Endothelial cell of umbilical vein (primary cell): Measurements from ENCODE around the gene NGEF. TPM values are rescaled to one million over a fixed set of nuclear protein-coding genes. Genes with fewer than 3 reads are reported as not detected.
A peak's percentile ranks its signal among the peaks of the same experiment; 100 is the strongest.

Experiments
- BruUV-seq: library from RNA; stranded (reverse); fragments of 400-500 nt; replicated peaks from 2 replicates; lab custom pipeline; 2021; lab: Mats Ljungman, UMichigan
- CTCF ChIA-PET: fragments of 300-600, 350-600 bp; sonication (Branson Sonifier 250); formaldehyde crosslinking; loops from one replicate; lab custom pipeline; 2021; ENCODE audit warnings: antibody characterized with exemption, inconsistent platforms; lab: Charles Lee
- POLR2A ChIA-PET: fragments of 300-600, 350-600 bp; sonication (Branson Sonifier 250); formaldehyde crosslinking; loops from one replicate; lab custom pipeline; 2021; ENCODE audit warnings: antibody characterized with exemption, inconsistent platforms; lab: Charles Lee
- DNase-seq: peaks from one replicate; pipeline ENCODE4 v3.0.0-alpha.2; 2011; ENCODE audit warnings: low read depth, low spot score
- FAIRE-seq: peaks from 2 replicates; lab custom pipeline; 2011; peaks lifted over from hg19 to GRCh38; lab: Jason Lieb, UNC
- H2AFZ ChIP-seq: 2 replicates; pipeline ENCODE4 v1.6.0; 2012; ENCODE audit warnings: low read depth, low read length, control low read depth, inconsistent platforms
- H3K27ac ChIP-seq: 2 replicates; pipeline ENCODE4 v1.5.1; 2011; ENCODE audit warnings: low read depth, mild to moderate bottlenecking, control low read depth, low read length, moderate library complexity; ENCODE audit not compliant: insufficient read depth
- H3K27me3 ChIP-seq, 2 experiments: 2 replicates each; pipeline versions ENCODE4 v1.6.0 to v1.6.1; 2011; ENCODE audit warnings: low read length in 2 of 2, mixed read lengths in 1 of 2; ENCODE audit not compliant: control insufficient read depth in 2 of 2, insufficient read depth in 2 of 2
- H3K36me3 ChIP-seq, 2 experiments: 2 replicates in 1 of 2; 3 replicates in 1 of 2; pipeline ENCODE4 v1.5.1; 2011; ENCODE audit warnings: low read length in 2 of 2, mild to moderate bottlenecking in 1 of 2, moderate library complexity in 1 of 2; ENCODE audit not compliant: control insufficient read depth in 2 of 2, insufficient read depth in 2 of 2; ENCODE audit errors: extremely low read depth in 1 of 2
- H3K4me1 ChIP-seq: 3 replicates; pipeline ENCODE4 v1.5.1; 2011; ENCODE audit warnings: mild to moderate bottlenecking, low read length; ENCODE audit not compliant: control insufficient read depth, insufficient read depth; ENCODE audit errors: extremely low read depth
- H3K4me2 ChIP-seq: 2 replicates; pipeline ENCODE4 v1.6.1; 2011; ENCODE audit warnings: low read length, control low read depth, mixed read lengths; ENCODE audit not compliant: insufficient read depth
- H3K4me3 ChIP-seq, 3 experiments: fragments of 200-600 bp in 1 of 3; sonication (generic), shearing (Covaris generic) in 1 of 3; replicated peaks in 1 of 3; 2 replicates each; pipeline ENCODE4 v1.5.1; 2011 to 2016; ENCODE audit warnings: control low read depth in 3 of 3, low read length in 3 of 3, mild to moderate bottlenecking in 2 of 3, inconsistent platforms in 1 of 3, low read depth in 1 of 3, moderate library complexity in 1 of 3; ENCODE audit not compliant: insufficient read depth in 1 of 3
- H3K79me2 ChIP-seq: 2 replicates; pipeline ENCODE4 v1.6.0; 2012; ENCODE audit warnings: low read length, inconsistent platforms; ENCODE audit not compliant: control insufficient read depth, insufficient read depth
- H3K9ac ChIP-seq: replicated peaks from 2 replicates; pipeline ENCODE3; 2011; ENCODE audit warnings: low read length, control low read depth; ENCODE audit not compliant: insufficient read depth; ENCODE audit errors: extremely low read depth
- H3K9me1 ChIP-seq: replicated peaks from 3 replicates; pipeline ENCODE4 v1.6.0; 2011; ENCODE audit warnings: mild to moderate bottlenecking, low read length; ENCODE audit not compliant: control insufficient read depth, insufficient read depth; ENCODE audit errors: extremely low read depth
- H3K9me3 ChIP-seq: replicated peaks from 2 replicates; pipeline ENCODE4 v1.5.1; 2012; ENCODE audit warnings: low read length, inconsistent platforms; ENCODE audit not compliant: control insufficient read depth, insufficient read depth
- H4K20me1 ChIP-seq: replicated peaks from 2 replicates; pipeline ENCODE3; 2011; ENCODE audit warnings: mild to moderate bottlenecking, low read length; ENCODE audit not compliant: control insufficient read depth, insufficient read depth; ENCODE audit errors: extremely low read depth
- CTCF ChIP-seq, 2 donors: IDR thresholded peaks; 1 replicate in 1 of 2; 2 replicates in 1 of 2; pipeline ENCODE4 v1.5.1; 2011; ENCODE audit warnings: low read length in 2 of 2, mild to moderate bottlenecking in 2 of 2, moderate library complexity in 2 of 2, control low read depth in 1 of 2, inconsistent platforms in 1 of 2, low read depth in 1 of 2; ENCODE audit not compliant: insufficient read depth in 1 of 2; ENCODE audit errors: extremely low read depth in 1 of 2
- EZH2 ChIP-seq: IDR thresholded peaks from 2 replicates; pipeline ENCODE4 v1.6.1; 2012; ENCODE audit warnings: borderline replicate concordance, low read depth, mild to moderate bottlenecking, moderate library complexity, low read length, inconsistent platforms; ENCODE audit not compliant: severe bottlenecking
- FOS ChIP-seq: IDR thresholded peaks from 2 replicates; pipeline ENCODE4 v1.6.1; 2011; ENCODE audit warnings: mild to moderate bottlenecking, low read length, moderate library complexity, borderline replicate concordance; ENCODE audit not compliant: insufficient read depth
- GATA2 ChIP-seq: IDR thresholded peaks from 2 replicates; pipeline ENCODE4 v1.7.0; 2011; ENCODE audit warnings: low read depth, mild to moderate bottlenecking, moderate library complexity, mixed read lengths, low read length; ENCODE audit not compliant: insufficient read length, insufficient read depth
- JUN ChIP-seq: IDR thresholded peaks from 2 replicates; pipeline ENCODE4 v1.6.1; 2011; ENCODE audit warnings: borderline replicate concordance, low read depth; ENCODE audit not compliant: insufficient read length, insufficient read depth
- MAX ChIP-seq: IDR thresholded peaks from 2 replicates; pipeline ENCODE4 v1.6.1; 2011; ENCODE audit not compliant: insufficient read depth, insufficient read length
- MYC ChIP-seq: IDR thresholded peaks from one replicate; pipeline ENCODE4 v1.6.1; 2011; ENCODE audit warnings: mild to moderate bottlenecking, low read depth, low read length
- POLR2A ChIP-seq: IDR thresholded peaks from 2 replicates; pipeline ENCODE4 v1.6.1; 2012; ENCODE audit warnings: low read depth, mild to moderate bottlenecking, control low read depth, low read length
- POLR2AphosphoS5 ChIP-seq: IDR thresholded peaks from 2 replicates; pipeline ENCODE4 v1.6.1; 2012; ENCODE audit warnings: low read depth, mild to moderate bottlenecking, control low read depth, low read length, moderate library complexity; ENCODE audit not compliant: insufficient read depth
- dilution Hi-C: fragments of 300-500 bp; cut with MboI; formaldehyde crosslinking; loops from one replicate; pipeline ENCODE4 v1.15.0; 2019; ENCODE audit warnings: low sequenced_read_pairs; ENCODE audit not compliant: extremely low pct_ligation_motif_present
- intact Hi-C: fragments of 100-400 bp; cut with micrococcal nuclease; formaldehyde crosslinking; loops from one replicate; pipeline ENCODE4 v1.10.0; 2022
- polyA plus RNA-seq, 4 experiments: library from polyadenylated mRNA; depleted of rRNA in 3 of 4; stranded (reverse) in 3 of 4; unstranded in 1 of 4; fragments of >200 nt; gene quantifications; 2 replicates each; pipeline versions ENCODE4 v1.2.1 to v1.2.3, GENCODE V29; 2011 to 2012; ENCODE audit warnings: missing spikeins in 1 of 4
- total RNA-seq: library from RNA; stranded (reverse); gene quantifications from 2 replicates; pipeline ENCODE4 v1.2.3, GENCODE V29; 2021

Gene NGEF
- total and polyA plus RNA-seq, 2 donors (not counting 3 experiments of a cell fraction or from before 2014, with no cell fraction given): 0.22 to 0.41 TPM

- peaks cover 34 to 49% of the 10 kb centered on the region in 2 experiments for H3K27me3 ChIP-seq
- no peak overlapping the region for H2AFZ ChIP-seq
- DNase-seq: no peak
Observed at GRCh38 chr2:232927032-232927792, 85.8 kb downstream of the NGEF start.

GRCh38 chr2:232926431-232926939, 86.6 kb downstream of the NGEF start:
- FAIRE-seq: no peak
- H3K9ac ChIP-seq: no peak overlapping the region
- no peaks in the 10 kb centered on the region for H3K9me3 ChIP-seq
- TF ChIP-seq JUN (no peak), POLR2A (no peak), MAX (no peak), MYC (no peak), FOS (no peak), POLR2AphosphoS5 (no peak), CTCF (IDR thresholded peaks at IDR 0.05; ENCODE audit: extremely low read depth in 1 of 2, insufficient read depth in 1 of 2, low read depth in 1 of 2, low read length in 2 of 2) (no peak), EZH2 (no peak)
- no peak overlapping the region for H3K27ac ChIP-seq
- H3K4me2 ChIP-seq: no peak overlapping the region
- ChIA-PET CTCF (no interaction called here), POLR2A (no interaction called here)
- intact Hi-C loops: no loop called here
- no TSS peak for BruUV-seq
- DNase-seq: no peak
- H3K4me1 ChIP-seq: peaks cover 3% of the 10 kb centered on the region
- H3K79me2 ChIP-seq: no peaks in the 10 kb centered on the region
- no peaks in the 10 kb centered on the region for H3K9me1 ChIP-seq
- no peaks in the 10 kb centered on the region for H4K20me1 ChIP-seq
- peaks cover 34 to 49% of the 10 kb centered on the region in 2 experiments for H3K27me3 ChIP-seq
- dilution Hi-C loops: no loop called here
- H3K4me3 ChIP-seq: no peak overlapping the region
- H2AFZ ChIP-seq: no peak overlapping the region
- H3K36me3 ChIP-seq: no peaks in the 10 kb centered on the region

More at GRCh38 chr2:232927032-232927792, 85.8 kb downstream of the NGEF start:
- H3K4me1 ChIP-seq: peaks cover 3% of the 10 kb centered on the region
- no peaks in the 10 kb centered on the region for H3K9me3 ChIP-seq
- H3K9me1 ChIP-seq: no peaks in the 10 kb centered on the region
- intact Hi-C loops (no loop called here), dilution Hi-C loops (no loop called here)
- POLR2A ChIA-PET: no interaction called here
- CTCF ChIA-PET: interaction anchor here (0.7 kb wide), 1 partner anchor 969 kb away, joined by 4 read pairs; no protein-coding TSS in a partner anchor
- H3K4me2 ChIP-seq: no peak overlapping the region
- no peak for FAIRE-seq
- no peak overlapping the region for H3K9ac ChIP-seq
- H4K20me1 ChIP-seq: no peaks in the 10 kb centered on the region
- H3K79me2 ChIP-seq: no peaks in the 10 kb centered on the region
- peak; percentile 15 for TF ChIP-seq FOS
- TF ChIP-seq MAX: no peak
- TF ChIP-seq MYC: no peak
- TF ChIP-seq GATA2: no peak
- TF ChIP-seq JUN: no peak
- TF ChIP-seq EZH2: peak; percentile 85
- H3K4me3 ChIP-seq: peak overlapping the region in 1 of 3 experiments; percentile 19
- H3K27ac ChIP-seq: no peak overlapping the region
- BruUV-seq: no TSS peak
- H3K36me3 ChIP-seq: no peaks in the 10 kb centered on the region
